B cell (primary cell): ENCODE measurements around the gene RGS3.

Experiments used
- CTCF ChIP-seq: fragments of 200-600 bp; IDR thresholded peaks from one replicate; pipeline ENCODE4 v1.8.0; 2022; ENCODE audit warnings: antibody characterized with exemption, mild to moderate bottlenecking
- EZH2 ChIP-seq: IDR thresholded peaks from 2 replicates; pipeline ENCODE4 v1.6.1; 2012; ENCODE audit warnings: borderline replicate concordance, low read depth, mild to moderate bottlenecking, moderate library complexity, low read length; ENCODE audit not compliant: insufficient read depth, poor library complexity, severe bottlenecking

- TF ChIP-seq CTCF: no peak
- no peak for TF ChIP-seq EZH2
Measured at GRCh38 chr9:113600871-113601614, 137.5 kb downstream of the RGS3 start.
